Adrenal gland (tissue), 12 donors: ENCODE measurements around the gene CALB2. TPM values are rescaled to one million over a fixed set of nuclear protein-coding genes. Genes with fewer than 3 reads are reported as not detected.

Experiments
- DNase-seq, 7 donors: peaks; one replicate each; pipeline ENCODE4 v3.0.0-alpha.2; 2019 to 2020
- H3K27ac ChIP-seq, 5 donors: fragments of 200-600 bp; sonication (generic) in 4 of 5; 1 replicate in 3 of 5; 2 replicates in 2 of 5; pipeline versions ENCODE4 v1.5.1 to v1.8.0; 2016 to 2020; ENCODE audit warnings: mild to moderate bottlenecking in 1 of 5
- H3K27me3 ChIP-seq: fragments of 200-600 bp; 2 replicates; pipeline ENCODE4 v1.8.0; 2021
- H3K36me3 ChIP-seq, 2 donors: fragments of 200-600 bp; replicated peaks in 1 of 2; 1 replicate in 1 of 2; 2 replicates in 1 of 2; pipeline versions ENCODE4 v1.5.1 to v1.8.0; 2018 to 2022
- H3K4me1 ChIP-seq, 2 donors: fragments of 200-600 bp; replicated peaks in 1 of 2; 1 replicate in 1 of 2; 2 replicates in 1 of 2; pipeline versions ENCODE4 v1.5.1 to v1.8.0; 2018 to 2021
- H3K4me3 ChIP-seq, 4 donors: fragments of 200-600 bp; sonication (generic) in 3 of 4; one replicate each; pipeline ENCODE4 v1.5.1; 2016 to 2018
- H3K9me3 ChIP-seq, 3 donors: fragments of 200-600 bp; sonication (generic) in 1 of 3; replicated peaks in 1 of 3; 1 replicate in 2 of 3; 2 replicates in 1 of 3; pipeline versions ENCODE4 v1.5.1 to v1.8.0; 2016 to 2021
- CTCF ChIP-seq, 6 experiments: fragments of 450-650 bp in 4 of 6; fragments of 200-600 bp in 2 of 6; sonication (generic) in 1 of 6; IDR thresholded peaks; 1 replicate in 5 of 6; 2 replicates in 1 of 6; pipeline versions ENCODE4 v1.5.1 to v1.8.0; 2016 to 2021; ENCODE audit warnings: antibody characterized with exemption in 6 of 6, mild to moderate bottlenecking in 2 of 6, moderate library complexity in 1 of 6
- POLR2A ChIP-seq, 2 donors: fragments of 450-650 bp; IDR thresholded peaks; one replicate each; pipeline ENCODE4 v1.6.1; 2017; ENCODE audit warnings: antibody characterized with exemption in 2 of 2, mild to moderate bottlenecking in 2 of 2, moderate library complexity in 1 of 2
- WGBS, 4 donors: extraction: QIAGEN DNeasy Blood & Tissue Kit in 2 of 4; methylation state at CpG; one replicate each; pipeline versions ENCODE4 v1.1.5 to v1.1.7; 2013 to 2017; 5-methylcytosine and 5-hydroxymethylcytosine counted together
- intact Hi-C, 2 donors: fragments of 100-400 bp; cut with DNase I; formaldehyde crosslinking; loops; one replicate each; pipeline versions ENCODE4 v1.14.1 to v1.15.0; 2022 to 2023
- polyA plus RNA-seq, 3 donors: library from polyadenylated mRNA; stranded (reverse); fragments of 200-250 nt in 2 of 3; fragments of 350-450 nt in 1 of 3; fragmentation: Illumina TruSeq in 1 of 3; extraction: RNeasy Lipid Tissue Mini Kit (QIAGEN cat#74804) in 1 of 3; gene quantifications; one replicate each; pipeline ENCODE4 v1.2.3, GENCODE V29; 2013 to 2014
- total RNA-seq, 9 donors: library from RNA; depleted of rRNA in 4 of 9; stranded (reverse); fragments of >200 nt in 4 of 9; fragments of 120-200 nt in 1 of 9; fragmentation: NEBNext Ultra II Directional in 1 of 9; extraction: Animal tissue kit (Norgen Biotek cat#: 25700) in 1 of 9; gene quantifications; one replicate each; pipeline versions ENCODE4 v1.1.0 to v1.2.4, GENCODE V29; 2013 to 2023
- donor health status: healthy with polysubstance abuse.
- donor health status: Bipolar disorder and iron deficiency.
- donor health status: DM: yes; HTN: yes; CAD: no.
- donor health status: DM: no; HTN: no; CAD: no.
- donor health status: DM: no; HTN: no; CAD: no.
- donor health status: DM: yes; HTN: yes; CAD: no.

CALB2 gene
- total and polyA plus RNA-seq, 12 donors = 0.83 to 68.5 (median 33.0) TPM

DNA sequence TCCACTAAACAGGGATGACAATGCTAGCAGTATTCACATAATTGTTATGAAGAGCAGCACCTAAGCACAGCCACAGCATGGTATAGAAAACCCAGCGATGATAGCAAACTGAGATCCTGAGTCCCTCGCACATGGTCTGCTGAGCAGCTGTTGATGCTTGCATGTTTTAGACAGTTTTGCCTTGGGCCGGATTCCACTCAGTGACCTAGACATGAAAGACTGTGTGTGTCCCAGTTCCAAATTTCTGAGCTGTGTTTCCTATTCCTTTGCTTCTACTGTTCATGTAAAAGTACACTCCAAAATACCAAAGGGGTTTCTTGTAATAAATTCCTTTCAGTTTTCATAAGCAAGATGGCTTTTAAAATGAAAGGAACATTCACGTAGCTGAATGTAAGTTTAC is 38.5 kb upstream of the CALB2 start:
- no peaks in the 10 kb centered on the region for H3K4me1 ChIP-seq
- 69 to 82% (median 78%) methylated on average over 4 of the region's 4 CpGs for WGBS, 4 donors
- no peaks in the 10 kb centered on the region for H3K36me3 ChIP-seq
- no peaks in the 10 kb centered on the region for H3K9me3 ChIP-seq
- TF ChIP-seq POLR2A (IDR thresholded peaks at IDR 0.05) = no peak
- TF ChIP-seq CTCF (IDR thresholded peaks at IDR 0.05) = no peak
- intact Hi-C loops = no loop called here
- no peak for DNase-seq
- H3K4me3 ChIP-seq = no peak overlapping the region
- H3K27me3 ChIP-seq = no peaks in the 10 kb centered on the region
- H3K27ac ChIP-seq = no peak overlapping the region

DNA sequence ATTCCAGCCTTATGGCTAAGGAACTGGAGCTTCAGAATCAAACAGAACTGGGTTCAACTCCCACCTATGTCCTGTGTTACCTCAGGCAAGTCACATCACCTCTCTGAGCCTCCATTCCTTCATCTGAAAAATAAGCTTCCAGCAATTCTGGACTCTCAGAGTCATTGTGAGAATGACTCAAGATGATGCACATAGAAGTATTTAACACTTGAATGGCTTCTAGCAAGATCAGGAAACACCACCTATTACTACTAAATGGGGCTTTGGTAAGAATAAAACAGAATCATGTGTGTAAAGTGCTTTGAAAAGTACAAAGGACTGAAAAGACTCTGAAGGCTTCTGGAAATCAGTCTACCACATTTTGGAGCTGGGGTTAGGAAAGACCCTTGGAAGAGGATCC is 30.8 kb upstream of the CALB2 start:
- intact Hi-C loops = no loop called here
- no peak overlapping the region for H3K4me3 ChIP-seq
- H3K36me3 ChIP-seq = no peaks in the 10 kb centered on the region
- H3K27me3 ChIP-seq = no peaks in the 10 kb centered on the region
- TF ChIP-seq CTCF (IDR thresholded peaks at IDR 0.05) = no peak
- no peak for TF ChIP-seq POLR2A (IDR thresholded peaks at IDR 0.05)
- H3K9me3 ChIP-seq = no peaks in the 10 kb centered on the region
- DNase-seq = no peak
- H3K4me1 ChIP-seq = no peaks in the 10 kb centered on the region
- no peak overlapping the region for H3K27ac ChIP-seq

- TF ChIP-seq POLR2A (IDR thresholded peaks at IDR 0.05) (no peak), CTCF (IDR thresholded peaks at IDR 0.05) (no peak)
- intact Hi-C loops = no loop called here
- 76 to 84% (median 81%) methylated on average over 3 of the region's 3 CpGs for WGBS, 4 donors
- no peaks in the 10 kb centered on the region for H3K27me3 ChIP-seq
- no peak for DNase-seq
- no peaks in the 10 kb centered on the region for H3K9me3 ChIP-seq
- no peak overlapping the region for H3K4me3 ChIP-seq
- no peak overlapping the region for H3K27ac ChIP-seq
- no peaks in the 10 kb centered on the region for H3K36me3 ChIP-seq
- H3K4me1 ChIP-seq = no peaks in the 10 kb centered on the region
These were observed 30.4 kb upstream of the CALB2 start for GRCh38 chr16:71328151-71328550.

GRCh38 chr16:71337631-71338030 is 20.9 kb upstream of the CALB2 start:
- H3K27ac ChIP-seq = no peak overlapping the region
- no peaks in the 10 kb centered on the region for H3K4me1 ChIP-seq
- no peaks in the 10 kb centered on the region for H3K27me3 ChIP-seq
- no peak for DNase-seq
- intact Hi-C loops = no loop called here
- H3K9me3 ChIP-seq = no peaks in the 10 kb centered on the region
- TF ChIP-seq POLR2A (IDR thresholded peaks at IDR 0.05) (no peak), CTCF (IDR thresholded peaks at IDR 0.05) (no peak)
- WGBS, 4 donors = 63 to 78% (median 68%) methylated on average over 1 of the region's 1 CpG
- H3K36me3 ChIP-seq = no peaks in the 10 kb centered on the region
- H3K4me3 ChIP-seq = no peak overlapping the region
